ENCODE results near the gene TBL2.

DNA sequence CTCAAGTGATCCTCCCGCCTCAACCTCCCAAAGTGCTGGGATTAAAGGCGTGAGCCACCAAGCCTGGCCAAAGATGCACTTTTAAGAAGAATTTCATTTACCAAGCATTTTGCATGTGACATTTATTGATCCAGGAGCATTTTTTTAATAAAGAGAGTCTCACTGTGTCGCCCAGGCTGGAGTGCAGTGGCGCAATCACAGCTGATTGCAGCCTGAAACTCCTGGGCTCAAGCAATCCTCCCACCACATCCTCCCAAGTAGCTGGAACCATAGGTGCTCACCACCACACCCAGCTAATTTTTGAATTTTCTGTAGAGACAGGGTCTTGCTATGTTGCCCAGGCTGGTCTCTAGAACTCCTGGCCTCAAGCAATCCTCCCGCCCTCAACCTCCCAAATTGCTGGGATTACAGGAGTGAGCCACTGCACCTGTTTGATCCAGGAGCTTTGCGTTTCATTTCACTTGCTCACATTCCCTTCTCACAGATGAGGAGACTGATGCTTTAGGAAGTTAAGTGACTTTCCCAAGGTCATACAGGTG is 4.4 kb upstream of the TBL2 start:
- no peak for TF ChIP-seq GABPA (IDR thresholded peaks at IDR 0.05; ENCODE audit: low read depth)
- TF ChIP-seq, protein P1, sequence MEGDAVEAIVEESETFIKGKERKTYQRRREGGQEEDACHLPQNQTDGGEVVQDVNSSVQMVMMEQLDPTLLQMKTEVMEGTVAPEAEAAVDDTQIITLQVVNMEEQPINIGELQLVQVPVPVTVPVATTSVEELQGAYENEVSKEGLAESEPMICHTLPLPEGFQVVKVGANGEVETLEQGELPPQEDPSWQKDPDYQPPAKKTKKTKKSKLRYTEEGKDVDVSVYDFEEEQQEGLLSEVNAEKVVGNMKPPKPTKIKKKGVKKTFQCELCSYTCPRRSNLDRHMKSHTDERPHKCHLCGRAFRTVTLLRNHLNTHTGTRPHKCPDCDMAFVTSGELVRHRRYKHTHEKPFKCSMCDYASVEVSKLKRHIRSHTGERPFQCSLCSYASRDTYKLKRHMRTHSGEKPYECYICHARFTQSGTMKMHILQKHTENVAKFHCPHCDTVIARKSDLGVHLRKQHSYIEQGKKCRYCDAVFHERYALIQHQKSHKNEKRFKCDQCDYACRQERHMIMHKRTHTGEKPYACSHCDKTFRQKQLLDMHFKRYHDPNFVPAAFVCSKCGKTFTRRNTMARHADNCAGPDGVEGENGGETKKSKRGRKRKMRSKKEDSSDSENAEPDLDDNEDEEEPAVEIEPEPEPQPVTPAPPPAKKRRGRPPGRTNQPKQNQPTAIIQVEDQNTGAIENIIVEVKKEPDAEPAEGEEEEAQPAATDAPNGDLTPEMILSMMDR (IDR thresholded peaks at IDR 0.05; ENCODE audit: insufficient read depth, low read length): no peak
- TF ChIP-seq, protein P2, sequence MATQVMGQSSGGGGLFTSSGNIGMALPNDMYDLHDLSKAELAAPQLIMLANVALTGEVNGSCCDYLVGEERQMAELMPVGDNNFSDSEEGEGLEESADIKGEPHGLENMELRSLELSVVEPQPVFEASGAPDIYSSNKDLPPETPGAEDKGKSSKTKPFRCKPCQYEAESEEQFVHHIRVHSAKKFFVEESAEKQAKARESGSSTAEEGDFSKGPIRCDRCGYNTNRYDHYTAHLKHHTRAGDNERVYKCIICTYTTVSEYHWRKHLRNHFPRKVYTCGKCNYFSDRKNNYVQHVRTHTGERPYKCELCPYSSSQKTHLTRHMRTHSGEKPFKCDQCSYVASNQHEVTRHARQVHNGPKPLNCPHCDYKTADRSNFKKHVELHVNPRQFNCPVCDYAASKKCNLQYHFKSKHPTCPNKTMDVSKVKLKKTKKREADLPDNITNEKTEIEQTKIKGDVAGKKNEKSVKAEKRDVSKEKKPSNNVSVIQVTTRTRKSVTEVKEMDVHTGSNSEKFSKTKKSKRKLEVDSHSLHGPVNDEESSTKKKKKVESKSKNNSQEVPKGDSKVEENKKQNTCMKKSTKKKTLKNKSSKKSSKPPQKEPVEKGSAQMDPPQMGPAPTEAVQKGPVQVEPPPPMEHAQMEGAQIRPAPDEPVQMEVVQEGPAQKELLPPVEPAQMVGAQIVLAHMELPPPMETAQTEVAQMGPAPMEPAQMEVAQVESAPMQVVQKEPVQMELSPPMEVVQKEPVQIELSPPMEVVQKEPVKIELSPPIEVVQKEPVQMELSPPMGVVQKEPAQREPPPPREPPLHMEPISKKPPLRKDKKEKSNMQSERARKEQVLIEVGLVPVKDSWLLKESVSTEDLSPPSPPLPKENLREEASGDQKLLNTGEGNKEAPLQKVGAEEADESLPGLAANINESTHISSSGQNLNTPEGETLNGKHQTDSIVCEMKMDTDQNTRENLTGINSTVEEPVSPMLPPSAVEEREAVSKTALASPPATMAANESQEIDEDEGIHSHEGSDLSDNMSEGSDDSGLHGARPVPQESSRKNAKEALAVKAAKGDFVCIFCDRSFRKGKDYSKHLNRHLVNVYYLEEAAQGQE (IDR thresholded peaks at IDR 0.05; ENCODE audit: insufficient replicate concordance, low read depth): no peak
- no peak for TF ChIP-seq SPI1 (IDR thresholded peaks at IDR 0.05; ENCODE audit: borderline replicate concordance, low read depth)
- TF ChIP-seq POLR2AphosphoS5 (IDR thresholded peaks at IDR 0.05; ENCODE audit: low read depth): no peak
